ENCODE measurements around the gene CORO2B. TPM values are rescaled to one million over a fixed set of nuclear protein-coding genes. Genes with fewer than 3 reads are reported as not detected.

The CORO2B gene
- total and polyA plus RNA-seq, 9 donors = 7.5 to 61.0 (median 18.0) TPM

DNA sequence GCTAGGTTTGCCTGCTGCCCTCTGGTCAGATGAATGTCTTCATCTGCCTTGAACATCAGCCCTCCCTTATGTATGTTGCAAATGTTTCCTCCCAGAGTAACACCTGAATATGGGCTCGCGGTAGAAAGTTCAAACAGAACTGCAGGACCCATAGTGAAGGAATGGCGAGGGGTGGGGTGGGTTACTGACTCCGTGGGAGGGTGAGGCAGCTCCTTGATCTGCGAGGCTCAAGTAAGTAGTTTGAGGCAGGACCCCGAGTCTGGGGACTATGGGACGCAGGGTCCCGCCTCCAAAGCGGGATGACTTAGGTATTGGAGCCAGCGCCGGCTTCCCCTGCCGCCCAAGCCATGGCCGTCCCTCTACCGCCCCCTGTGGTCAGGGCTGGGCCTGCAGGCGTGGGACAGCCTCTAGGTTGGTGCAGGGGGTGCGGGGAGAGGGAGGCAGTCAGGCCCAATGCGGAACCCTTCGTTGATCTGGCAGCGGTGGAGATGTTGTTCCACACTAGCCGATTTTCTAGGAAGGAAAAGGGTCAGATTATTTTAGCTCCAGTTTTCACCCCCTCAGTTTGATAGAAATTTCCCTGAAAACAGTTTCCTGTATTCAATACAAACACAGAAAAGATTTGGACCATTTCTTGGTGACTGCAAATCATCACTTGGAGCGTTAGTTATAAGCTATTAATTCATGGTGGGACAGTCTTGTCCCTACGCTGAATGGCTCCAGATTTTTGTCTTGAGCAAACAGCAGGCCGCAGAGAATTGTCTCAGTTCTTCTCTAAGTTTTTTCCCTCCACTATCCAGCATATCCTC, 72.3 kb downstream of the CORO2B start:
- H3K4me1 ChIP-seq (ENCODE audit: insufficient read depth) = peaks cover under 1% of the 10 kb centered on the region
- intact Hi-C loops (cut with DNase I) = no loop called here
- H3K4me3 ChIP-seq = no peak overlapping the region
- no peaks in the 10 kb centered on the region for H3K36me3 ChIP-seq
- TF ChIP-seq POLR2A (IDR thresholded peaks at IDR 0.05) = no peak
- TF ChIP-seq CTCF (IDR thresholded peaks at IDR 0.05) = peak in 1 of 3 donors; percentile 21
- TF ChIP-seq EP300 (IDR thresholded peaks at IDR 0.05) = no peak
- no peaks in the 10 kb centered on the region for H3K9me3 ChIP-seq
- H3K27ac ChIP-seq = no peak overlapping the region
- no peaks in the 10 kb centered on the region for H3K27me3 ChIP-seq
- WGBS, 3 donors = 87 to 91% (median 87%) methylated on average over 23 of the region's 23 CpGs
- DNase-seq = peak in 3 of 5 donors; percentile 34 to 47 (median 43)

DNA sequence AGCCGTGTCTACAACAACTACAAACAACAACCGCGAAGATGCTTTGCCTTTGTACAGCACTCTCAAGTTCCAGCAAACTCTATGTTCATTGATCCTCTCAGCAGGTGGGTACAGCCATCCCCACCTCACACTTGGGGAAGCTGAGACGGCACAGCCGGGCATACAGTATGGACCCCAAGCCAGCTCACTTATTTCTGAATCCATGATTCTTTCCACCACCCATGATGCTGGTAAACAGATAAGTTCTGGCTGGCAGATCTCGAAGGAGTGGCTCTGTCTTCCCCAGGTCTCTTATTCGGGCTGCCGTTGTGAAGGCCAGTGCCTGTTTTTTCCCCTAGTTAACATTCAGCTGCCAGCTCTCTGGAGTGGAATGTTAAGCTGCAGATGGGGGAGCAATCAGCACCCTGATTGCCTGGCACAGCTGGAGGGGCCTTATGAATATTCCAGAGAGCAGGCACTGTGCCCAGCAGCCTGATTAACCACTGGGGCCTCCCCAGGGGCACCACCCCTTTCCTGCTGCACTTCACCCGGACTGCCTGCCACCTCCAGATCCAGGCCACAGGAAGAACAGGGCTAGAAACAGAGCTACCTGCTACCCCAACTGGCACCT, 73.2 kb downstream of the CORO2B start:
- H3K4me3 ChIP-seq = no peak overlapping the region
- H3K27ac ChIP-seq = no peak overlapping the region
- no peaks in the 10 kb centered on the region for H3K36me3 ChIP-seq
- H3K4me1 ChIP-seq (ENCODE audit: insufficient read depth) = peaks cover 3% of the 10 kb centered on the region
- DNase-seq = peak in 2 of 5 donors; percentile 25 to 28
- TF ChIP-seq CTCF (IDR thresholded peaks at IDR 0.05) = no peak
- no peak for TF ChIP-seq POLR2A (IDR thresholded peaks at IDR 0.05)
- TF ChIP-seq EP300 (IDR thresholded peaks at IDR 0.05) = no peak
- 55 to 74% (median 73%) methylated on average over 9 of the region's 9 CpGs for WGBS, 3 donors
- intact Hi-C loops (cut with DNase I) = no loop called here
- H3K27me3 ChIP-seq = no peaks in the 10 kb centered on the region
- H3K9me3 ChIP-seq = no peaks in the 10 kb centered on the region

GRCh38 chr15:68653031-68653635, 74.3 kb downstream of the CORO2B start:
- no peak for TF ChIP-seq CTCF (IDR thresholded peaks at IDR 0.05)
- no peak for TF ChIP-seq POLR2A (IDR thresholded peaks at IDR 0.05)
- TF ChIP-seq EP300 (IDR thresholded peaks at IDR 0.05) = no peak
- Histone ChIP-seq H3K9me3 (no peaks in the 10 kb centered on the region), H3K4me3 (no peak overlapping the region), H3K4me1 (ENCODE audit: insufficient read depth) (peaks cover 5% of the 10 kb centered on the region), H3K27me3 (no peaks in the 10 kb centered on the region), H3K27ac (no peak overlapping the region), H3K36me3 (no peaks in the 10 kb centered on the region)
- DNase-seq = peak in 2 of 5 donors; percentile 12 to 20
- 75 to 85% (median 81%) methylated on average over 6 of the region's 6 CpGs for WGBS, 3 donors
- intact Hi-C loops (cut with DNase I) = no loop called here

GRCh38 chr15:68653801-68654200, 75.0 kb downstream of the CORO2B start:
- no peaks in the 10 kb centered on the region for H3K9me3 ChIP-seq
- DNase-seq = peak in 1 of 5 donors; percentile 1
- intact Hi-C loops (cut with DNase I) = no loop called here
- 70 to 80% (median 75%) methylated on average over 6 of the region's 6 CpGs for WGBS, 3 donors
- H3K4me1 ChIP-seq (ENCODE audit: insufficient read depth) = peaks cover 8% of the 10 kb centered on the region
- no peak for TF ChIP-seq EP300 (IDR thresholded peaks at IDR 0.05)
- no peak for TF ChIP-seq CTCF (IDR thresholded peaks at IDR 0.05)
- no peak for TF ChIP-seq POLR2A (IDR thresholded peaks at IDR 0.05)
- no peak overlapping the region for H3K27ac ChIP-seq
- H3K4me3 ChIP-seq = no peak overlapping the region
- H3K27me3 ChIP-seq = no peaks in the 10 kb centered on the region
- H3K36me3 ChIP-seq = no peaks in the 10 kb centered on the region

Measured in ovary (tissue), 9 donors.